H9 (cell line): ENCODE data around the gene MAP7D3. TPM values are rescaled to one million over a fixed set of nuclear protein-coding genes. Genes with fewer than 3 reads are reported as not detected.

Experiments
- DNase-seq: peaks from one replicate; pipeline ENCODE4 v3.0.0-alpha.2; 2017
- H2AFZ ChIP-seq: one replicate; pipeline ENCODE4 v1.6.1; 2013; ENCODE audit warnings: mild to moderate bottlenecking, low read length, control low read depth, moderate library complexity
- H2AK5ac ChIP-seq: 2 replicates; pipeline ENCODE4 v1.6.1; 2013; ENCODE audit warnings: low read length, control low read depth, mixed read lengths; ENCODE audit not compliant: insufficient read length
- H2BK120ac ChIP-seq: one replicate; pipeline ENCODE4 v1.6.1; 2013; ENCODE audit warnings: low read depth, mild to moderate bottlenecking, low read length, control low read depth, inconsistent platforms; ENCODE audit not compliant: poor library complexity, severe bottlenecking
- H2BK12ac ChIP-seq: 2 replicates; pipeline ENCODE4 v1.6.1; 2013; ENCODE audit warnings: low read length, control low read depth, mixed read lengths, low read depth; ENCODE audit not compliant: insufficient read length
- H2BK15ac ChIP-seq: 2 replicates; pipeline ENCODE4 v1.6.1; 2013; ENCODE audit warnings: low read depth, low read length, control low read depth
- H2BK20ac ChIP-seq: one replicate; pipeline ENCODE4 v1.6.1; 2013; ENCODE audit warnings: low read depth, mild to moderate bottlenecking, low read length, control low read depth, inconsistent platforms; ENCODE audit not compliant: poor library complexity, severe bottlenecking
- H2BK5ac ChIP-seq: 2 replicates; pipeline ENCODE4 v1.6.1; 2013; ENCODE audit warnings: low read length, control low read depth, mixed read lengths; ENCODE audit not compliant: insufficient read length
- H3K14ac ChIP-seq: 2 replicates; pipeline ENCODE4 v1.6.1; 2013; ENCODE audit warnings: low read length, control low read depth; ENCODE audit not compliant: insufficient read depth
- H3K18ac ChIP-seq: 2 replicates; pipeline ENCODE4 v1.6.1; 2013; ENCODE audit warnings: low read depth, mild to moderate bottlenecking, mixed read lengths, low read length, control low read depth; ENCODE audit not compliant: insufficient read length
- H3K23ac ChIP-seq: 2 replicates; pipeline ENCODE4 v1.6.1; 2013; ENCODE audit warnings: low read length, control low read depth, mixed read lengths, low read depth; ENCODE audit not compliant: insufficient read length
- H3K23me2 ChIP-seq: 2 replicates; pipeline ENCODE4 v1.6.1; 2013; ENCODE audit warnings: low read depth, mild to moderate bottlenecking, mixed read lengths, low read length, control low read depth; ENCODE audit not compliant: insufficient read length, poor library complexity, severe bottlenecking
- H3K27ac ChIP-seq: 2 replicates; pipeline ENCODE4 v1.5.1; 2013; ENCODE audit warnings: low read length, control low read depth, mixed read lengths, low read depth; ENCODE audit not compliant: insufficient read length
- H3K27me3 ChIP-seq: 2 replicates; pipeline ENCODE4 v1.6.1; 2013; ENCODE audit warnings: low read length, control low read depth, inconsistent platforms; ENCODE audit not compliant: insufficient read depth
- H3K4ac ChIP-seq: 2 replicates; pipeline ENCODE4 v1.6.1; 2013; ENCODE audit warnings: low read depth, mild to moderate bottlenecking, control low read depth, inconsistent platforms, low read length, moderate library complexity
- H3K4me1 ChIP-seq: 2 replicates; pipeline ENCODE4 v1.6.1; 2013; ENCODE audit warnings: low read length, control low read depth, inconsistent platforms; ENCODE audit not compliant: insufficient read depth
- H3K4me2 ChIP-seq: 2 replicates; pipeline ENCODE4 v1.6.1; 2013; ENCODE audit warnings: low read length, control low read depth, mixed read lengths; ENCODE audit not compliant: insufficient read length, insufficient read depth
- H3K56ac ChIP-seq: 2 replicates; pipeline ENCODE4 v1.6.1; 2013; ENCODE audit warnings: low read depth, mild to moderate bottlenecking, mixed read lengths, low read length, control low read depth; ENCODE audit not compliant: insufficient read length
- H3K79me1 ChIP-seq: 2 replicates; pipeline ENCODE4 v1.6.1; 2013; ENCODE audit warnings: low read depth, mild to moderate bottlenecking, moderate library complexity, low read length, control low read depth, inconsistent platforms; ENCODE audit not compliant: insufficient read depth, poor library complexity, severe bottlenecking
- H3K79me2 ChIP-seq: 2 replicates; pipeline ENCODE4 v1.6.1; 2013; ENCODE audit warnings: low read length, control low read depth, inconsistent platforms; ENCODE audit not compliant: insufficient read depth
- H3K9ac ChIP-seq: 2 replicates; pipeline ENCODE4 v1.6.1; 2013; ENCODE audit warnings: low read length, control low read depth, mixed read lengths; ENCODE audit not compliant: insufficient read length; ENCODE audit errors: extremely low read depth
- H3K9me3 ChIP-seq: one replicate; pipeline ENCODE4 v1.6.1; 2013; ENCODE audit warnings: low read depth, low read length, inconsistent platforms; ENCODE audit not compliant: control insufficient read depth
- H3T11ph ChIP-seq: one replicate; pipeline ENCODE4 v1.6.1; 2013; ENCODE audit warnings: mild to moderate bottlenecking, low read length, control low read depth, inconsistent platforms
- H4K20me1 ChIP-seq: one replicate; pipeline ENCODE4 v1.6.1; 2013; ENCODE audit not compliant: control insufficient read depth, insufficient read length, insufficient read depth
- H4K5ac ChIP-seq: 2 replicates; pipeline ENCODE4 v1.6.1; 2013; ENCODE audit warnings: low read depth, mild to moderate bottlenecking, mixed read lengths, low read length, control low read depth; ENCODE audit not compliant: insufficient read length
- H4K8ac ChIP-seq: replicated peaks from 2 replicates; pipeline ENCODE4 v1.6.1; 2013; ENCODE audit warnings: low read length, control low read depth, mixed read lengths, low read depth; ENCODE audit not compliant: insufficient read length
- H4K91ac ChIP-seq: 2 replicates; pipeline ENCODE4 v1.6.1; 2013; ENCODE audit warnings: low read depth, mild to moderate bottlenecking, moderate library complexity, mixed read lengths, low read length, control low read depth; ENCODE audit not compliant: insufficient read length
- H3K27ac Mint-ChIP-seq, 3 experiments: 2 replicates in 2 of 3; 3 replicates in 1 of 3; pipeline ENCODE4 v1.8.0; 2020 to 2021; ENCODE audit warnings: mixed read lengths in 3 of 3, mild to moderate bottlenecking in 1 of 3, moderate library complexity in 1 of 3
- H3K27me3 Mint-ChIP-seq: 2 replicates; pipeline ENCODE4 v1.8.0; 2021; ENCODE audit warnings: low read depth, mild to moderate bottlenecking, moderate library complexity, mixed read lengths
- H3K36me3 Mint-ChIP-seq, 3 experiments: 2 replicates in 2 of 3; 3 replicates in 1 of 3; pipeline ENCODE4 v1.8.0; 2020 to 2021; ENCODE audit warnings: low read depth in 3 of 3, mixed read lengths in 3 of 3; ENCODE audit not compliant: insufficient read depth in 1 of 3
- H3K4me1 Mint-ChIP-seq, 2 experiments: 2 replicates each; pipeline ENCODE4 v1.8.0; 2020; ENCODE audit warnings: mixed read lengths in 2 of 2
- H3K4me3 Mint-ChIP-seq, 2 experiments: 2 replicates in 1 of 2; 3 replicates in 1 of 2; pipeline ENCODE4 v1.8.0; 2020 to 2021; ENCODE audit warnings: mild to moderate bottlenecking in 2 of 2, mixed read lengths in 2 of 2, moderate library complexity in 1 of 2
- H3K9me3 Mint-ChIP-seq, 2 experiments: 2 replicates in 1 of 2; 3 replicates in 1 of 2; pipeline ENCODE4 v1.8.0; 2020; ENCODE audit warnings: mild to moderate bottlenecking in 2 of 2, mixed read lengths in 2 of 2, moderate library complexity in 1 of 2
- CTCF ChIP-seq: fragments of 200-600 bp; sonication (generic); conservative IDR thresholded peaks from 3 replicates; pipeline ENCODE4 v1.8.0; 2021; ENCODE audit warnings: antibody characterized with exemption, mild to moderate bottlenecking
- WGBS: extraction: QIAGEN DNeasy Blood & Tissue Kit; methylation state at CpG from one replicate; pipeline ENCODE4 v1.1.7; 2013; ENCODE audit warnings: missing lambda C conversion rate, low lambda C conversion rate, mixed read lengths; ENCODE audit not compliant: insufficient read length; ENCODE audit errors: extremely low coverage; 5-methylcytosine and 5-hydroxymethylcytosine counted together
- total RNA-seq: library from RNA; stranded (reverse); gene quantifications from 2 replicates; pipeline ENCODE4 v1.2.1, GENCODE V29; 2021

Gene MAP7D3
- total RNA-seq, 1 experiment from 2014 or later, result 15.2 TPM

GRCh38 chrX:136183172-136183571 is 68.0 kb downstream of the MAP7D3 start:
- Histone ChIP-seq H3T11ph (no peak overlapping the region), H3K56ac (no peak overlapping the region), H4K8ac (no peak overlapping the region), H2AK5ac (no peak overlapping the region), H3K4me2 (no peak overlapping the region), H3K14ac (no peak overlapping the region), H3K4ac (no peak overlapping the region), H3K23ac (no peak overlapping the region), H4K91ac (no peak overlapping the region), H3K23me2 (no peaks in the 10 kb centered on the region), H3K79me1 (no peaks in the 10 kb centered on the region), H3K9me3 (peaks cover 36% of the 10 kb centered on the region), H2AFZ (no peak overlapping the region), H2BK20ac (no peak overlapping the region), H2BK120ac (no peak overlapping the region), H4K5ac (no peak overlapping the region), H3K79me2 (no peaks in the 10 kb centered on the region), H4K20me1 (no peaks in the 10 kb centered on the region), H3K4me1 (no peaks in the 10 kb centered on the region), H2BK12ac (no peak overlapping the region), H2BK15ac (no peak overlapping the region), H3K27ac (no peak overlapping the region), H3K18ac (no peak overlapping the region), H2BK5ac (no peak overlapping the region), H3K27me3 (no peaks in the 10 kb centered on the region), H3K9ac (no peak overlapping the region)
- TF ChIP-seq CTCF, result no peak
- peaks cover 40 to 51% of the 10 kb centered on the region in 2 experiments for H3K9me3 Mint-ChIP-seq
- no peaks in the 10 kb centered on the region for H3K4me1 Mint-ChIP-seq
- H3K36me3 Mint-ChIP-seq, result 0 out of 7 replicates have a peak, but pooled peaks cover 0 to 3% (median 0%) of the 10 kb centered on the region in 3 experiments
- no peak overlapping the region for H3K27ac Mint-ChIP-seq
- WGBS, result 100% methylated on average over 3 of the region's 4 CpGs
- DNase-seq, result no peak
- no peaks in the 10 kb centered on the region for H3K27me3 Mint-ChIP-seq
- H3K4me3 Mint-ChIP-seq, result no peak overlapping the region
